ENCODE measurements around the gene GRIK5.

DNA sequence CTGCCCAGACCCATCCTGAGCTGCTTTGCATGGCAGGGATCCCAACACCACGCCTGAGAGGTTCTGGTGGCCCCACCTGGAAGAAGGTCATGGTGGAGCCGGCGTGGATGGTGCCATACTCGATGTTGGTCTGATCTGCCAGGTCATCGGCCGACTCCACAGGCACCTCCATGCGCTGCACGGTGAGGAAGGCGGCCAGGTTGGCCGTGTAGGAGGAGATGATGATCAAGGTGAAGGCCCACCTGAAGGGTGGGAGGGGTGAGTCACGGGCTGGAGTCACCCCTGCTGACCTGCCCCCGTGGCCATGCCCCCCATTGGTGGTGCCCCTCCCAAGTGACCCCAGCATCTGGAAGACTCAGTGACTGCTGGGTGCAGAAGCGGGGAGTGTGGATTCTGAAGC, 63.4 kb downstream of the GRIK5 start:
- TF ChIP-seq, protein P1, sequence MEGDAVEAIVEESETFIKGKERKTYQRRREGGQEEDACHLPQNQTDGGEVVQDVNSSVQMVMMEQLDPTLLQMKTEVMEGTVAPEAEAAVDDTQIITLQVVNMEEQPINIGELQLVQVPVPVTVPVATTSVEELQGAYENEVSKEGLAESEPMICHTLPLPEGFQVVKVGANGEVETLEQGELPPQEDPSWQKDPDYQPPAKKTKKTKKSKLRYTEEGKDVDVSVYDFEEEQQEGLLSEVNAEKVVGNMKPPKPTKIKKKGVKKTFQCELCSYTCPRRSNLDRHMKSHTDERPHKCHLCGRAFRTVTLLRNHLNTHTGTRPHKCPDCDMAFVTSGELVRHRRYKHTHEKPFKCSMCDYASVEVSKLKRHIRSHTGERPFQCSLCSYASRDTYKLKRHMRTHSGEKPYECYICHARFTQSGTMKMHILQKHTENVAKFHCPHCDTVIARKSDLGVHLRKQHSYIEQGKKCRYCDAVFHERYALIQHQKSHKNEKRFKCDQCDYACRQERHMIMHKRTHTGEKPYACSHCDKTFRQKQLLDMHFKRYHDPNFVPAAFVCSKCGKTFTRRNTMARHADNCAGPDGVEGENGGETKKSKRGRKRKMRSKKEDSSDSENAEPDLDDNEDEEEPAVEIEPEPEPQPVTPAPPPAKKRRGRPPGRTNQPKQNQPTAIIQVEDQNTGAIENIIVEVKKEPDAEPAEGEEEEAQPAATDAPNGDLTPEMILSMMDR (IDR thresholded peaks at IDR 0.05) = no peak
- TF ChIP-seq POLR2A (IDR thresholded peaks at IDR 0.05) = no peak
